ENCODE results near the gene MMP21.

MMP21 gene

DNA sequence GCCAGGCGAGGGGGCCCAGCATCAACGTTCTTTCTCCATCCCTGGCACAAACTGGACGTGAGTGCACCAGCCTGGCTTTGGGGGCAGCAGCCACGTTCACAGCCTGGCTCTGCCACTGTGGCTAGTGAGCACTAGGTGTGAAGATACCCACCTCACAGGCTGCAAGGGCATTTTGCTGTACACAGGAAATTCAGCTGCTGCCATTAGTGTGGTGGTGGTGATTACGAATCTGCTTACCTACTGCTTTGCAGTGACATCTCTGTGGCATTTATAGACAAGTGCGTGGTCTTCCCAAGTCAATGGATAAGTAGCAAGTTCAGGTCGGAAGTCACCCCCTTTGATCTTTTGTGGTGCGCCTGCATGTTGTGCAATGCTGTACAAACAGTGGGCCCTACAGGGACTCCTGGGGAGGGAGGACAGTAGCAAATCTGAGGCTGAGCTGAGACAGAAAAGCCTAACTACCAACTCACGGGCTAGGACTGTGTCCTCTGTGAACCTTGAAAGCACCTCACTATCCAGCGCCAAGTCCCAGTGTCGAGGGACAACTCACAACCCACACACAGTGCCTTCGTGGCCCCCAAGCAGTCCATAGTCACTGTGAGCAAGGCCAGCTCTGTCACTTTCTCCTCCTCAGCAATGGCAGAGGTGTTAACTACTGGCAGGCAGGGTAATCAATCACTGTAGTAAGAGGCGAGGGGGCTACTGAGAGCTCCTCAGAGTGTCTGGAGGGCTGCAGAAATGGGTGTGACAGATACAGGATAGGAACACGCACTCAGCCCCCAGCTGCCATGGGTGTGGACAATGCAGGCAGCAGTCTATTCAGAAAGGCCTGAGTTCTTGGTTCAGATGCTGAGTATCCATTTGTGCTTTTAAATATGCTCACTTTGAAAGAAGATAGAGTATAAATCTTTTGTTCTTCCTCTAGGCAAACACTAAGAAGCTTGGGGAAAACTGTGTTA lies 17.0 kb upstream of the MMP21 start:
- DNase-seq = no peak

DNA sequence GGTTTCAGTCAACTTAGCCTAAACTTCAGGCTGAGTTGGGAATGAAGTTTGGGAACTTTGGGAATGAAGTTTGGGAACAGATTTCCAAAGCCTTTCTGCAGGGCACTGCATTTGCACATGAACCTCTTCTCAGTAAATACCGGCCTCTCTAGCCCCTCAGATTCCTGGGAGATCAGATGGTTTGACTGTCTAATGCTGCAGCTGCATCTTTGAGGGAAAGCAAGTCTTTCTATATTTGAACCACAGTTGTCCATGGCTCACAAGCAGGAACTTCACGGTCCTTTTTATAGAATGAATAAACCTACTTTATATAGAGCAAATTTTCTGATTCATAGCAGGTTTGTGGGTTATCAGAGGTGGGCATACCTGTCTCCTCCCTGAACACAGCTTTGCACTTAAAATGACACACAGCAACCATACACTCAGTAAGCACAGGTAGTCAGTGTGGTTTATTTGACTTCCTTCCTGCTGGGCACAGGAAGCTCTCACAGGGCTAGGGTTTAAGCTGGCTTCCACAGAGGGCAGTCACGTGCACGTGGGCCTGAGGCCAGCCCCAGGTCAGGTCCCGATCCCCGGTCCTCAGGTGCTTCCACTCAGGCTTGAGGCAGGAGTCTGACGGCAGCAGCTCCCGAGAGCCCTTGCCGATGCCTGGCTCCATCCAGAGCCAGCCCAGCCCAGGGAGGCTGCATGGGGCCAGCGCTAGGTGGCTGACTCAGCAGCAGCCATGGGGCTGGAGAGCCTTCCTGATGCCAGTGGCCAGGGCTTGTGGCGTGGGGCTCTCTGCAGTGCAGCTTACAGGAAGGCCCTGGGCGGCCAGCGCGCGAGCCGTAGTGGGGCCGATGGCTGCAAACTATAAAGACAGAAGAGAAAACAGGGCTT lies 12.8 kb upstream of the MMP21 start:
- no peak for DNase-seq

DNA sequence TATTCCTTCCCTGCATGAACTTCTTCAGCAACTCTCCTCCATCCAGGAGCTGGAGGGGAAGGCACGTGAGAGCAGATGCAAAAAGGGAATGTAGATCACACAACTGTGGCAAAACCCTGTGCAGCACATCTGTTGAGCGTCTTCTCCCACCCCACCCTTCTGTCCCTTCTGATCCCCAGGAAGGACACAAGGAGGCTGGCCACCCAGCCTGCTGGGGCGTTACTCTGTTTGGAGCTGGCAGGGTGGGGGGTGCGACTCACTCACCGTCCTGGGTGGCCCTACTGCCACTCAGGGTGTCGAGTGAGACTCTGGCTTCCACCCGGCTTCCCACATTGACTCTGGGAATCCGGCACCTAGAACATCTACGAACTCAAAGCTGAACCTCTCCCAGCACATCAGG lies 10.2 kb upstream of the MMP21 start:
- no peak for DNase-seq

DNA sequence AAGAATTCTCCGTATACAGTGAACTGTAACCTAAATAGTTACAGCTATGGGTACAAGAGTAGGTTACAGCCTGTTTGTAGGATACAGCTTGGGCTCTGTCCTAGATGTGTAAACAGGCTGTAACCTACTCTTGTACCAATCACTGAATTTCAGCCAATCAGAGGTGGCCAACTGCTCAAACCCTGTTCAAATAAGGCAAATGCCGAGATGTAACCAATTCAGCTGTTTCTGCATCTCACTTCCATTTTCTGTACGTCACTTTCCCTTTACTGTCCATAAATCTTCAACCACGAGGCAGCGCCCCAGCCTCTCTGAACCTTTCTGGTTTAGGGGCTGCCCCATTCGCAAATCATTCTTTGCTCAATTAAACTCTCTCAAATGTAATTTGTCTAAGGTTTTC lies 8.3 kb upstream of the MMP21 start:
- no peak for DNase-seq

DNA sequence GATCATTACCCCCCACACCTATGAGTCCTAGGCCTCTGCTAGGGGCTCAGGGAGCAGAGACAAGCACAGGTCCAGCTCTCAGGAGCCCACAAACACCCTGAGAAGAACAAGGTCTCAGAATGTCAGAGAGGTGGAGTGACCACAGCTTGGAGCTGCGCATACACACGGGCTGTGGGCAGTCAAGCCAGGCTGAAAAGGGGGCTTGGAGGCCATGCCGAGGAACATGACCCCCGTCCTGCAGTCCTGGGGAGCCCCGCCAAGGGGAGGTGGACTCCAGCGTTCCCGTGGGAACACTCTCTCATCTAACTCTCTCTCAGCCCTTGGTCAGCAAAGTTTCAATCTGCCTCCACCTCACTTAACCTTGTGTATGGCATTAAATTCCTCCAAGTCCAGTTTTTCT lies 7.8 kb upstream of the MMP21 start:
- DNase-seq = no peak

DNA sequence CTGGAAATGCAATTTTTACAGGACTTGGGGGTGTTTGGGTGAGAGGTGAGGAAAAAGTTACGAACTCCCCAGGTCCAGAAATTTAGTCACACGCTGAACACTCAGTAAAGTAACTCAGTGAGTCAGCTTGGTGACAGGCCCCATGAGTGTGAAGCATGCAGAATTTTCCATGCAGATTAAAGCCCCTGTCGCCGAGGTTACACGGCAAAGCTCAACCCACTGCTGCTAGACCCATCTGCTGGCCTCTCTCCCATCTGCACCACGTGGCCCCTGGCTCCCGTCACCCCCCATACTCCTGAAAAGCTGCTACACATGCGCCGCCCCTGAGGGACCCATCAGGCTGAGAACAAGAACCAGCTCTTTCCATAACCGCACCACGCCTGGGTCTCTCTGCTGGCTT lies 7.0 kb upstream of the MMP21 start:
- DNase-seq = no peak

DNA sequence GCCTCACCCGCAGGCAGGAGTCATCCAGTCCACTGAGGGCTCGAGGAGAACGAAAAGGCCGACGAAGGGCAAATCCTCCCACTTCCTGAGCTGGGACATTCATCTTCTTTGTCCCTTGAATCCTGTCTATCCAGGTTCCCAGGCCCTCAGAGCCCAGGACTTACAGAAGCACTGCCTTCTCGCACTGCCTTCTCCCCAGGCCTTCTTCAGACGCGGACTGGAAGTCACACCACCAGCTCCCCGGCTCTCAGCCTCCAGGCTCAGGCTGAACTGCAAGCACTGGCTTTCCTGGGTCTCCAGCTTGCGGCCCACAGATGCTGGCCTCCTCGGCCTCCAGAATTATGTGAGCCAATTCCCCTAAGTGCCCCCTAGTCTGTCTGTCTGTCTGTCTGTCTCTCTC lies 6.4 kb upstream of the MMP21 start:
- no peak for DNase-seq

DNA sequence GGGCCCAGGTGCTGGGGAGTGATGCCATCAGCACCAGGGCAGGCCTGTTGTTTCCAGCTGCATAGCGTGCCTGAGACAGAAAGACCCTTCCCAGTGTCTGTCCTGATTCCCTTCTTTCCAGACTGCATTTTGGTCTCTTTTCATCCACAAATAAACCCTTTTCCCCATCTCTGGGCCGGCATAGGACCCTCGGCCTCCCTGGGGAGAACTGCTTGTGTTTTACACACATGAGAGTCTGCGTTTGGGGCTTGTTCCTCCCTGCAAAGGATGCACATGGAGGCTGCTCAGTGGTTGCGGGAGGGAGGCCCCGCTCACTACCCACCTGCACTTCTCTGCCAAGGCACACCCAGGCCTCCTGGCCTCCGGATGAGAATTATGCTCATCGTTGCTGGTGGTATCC lies 5.8 kb upstream of the MMP21 start:
- DNase-seq = no peak

DNA sequence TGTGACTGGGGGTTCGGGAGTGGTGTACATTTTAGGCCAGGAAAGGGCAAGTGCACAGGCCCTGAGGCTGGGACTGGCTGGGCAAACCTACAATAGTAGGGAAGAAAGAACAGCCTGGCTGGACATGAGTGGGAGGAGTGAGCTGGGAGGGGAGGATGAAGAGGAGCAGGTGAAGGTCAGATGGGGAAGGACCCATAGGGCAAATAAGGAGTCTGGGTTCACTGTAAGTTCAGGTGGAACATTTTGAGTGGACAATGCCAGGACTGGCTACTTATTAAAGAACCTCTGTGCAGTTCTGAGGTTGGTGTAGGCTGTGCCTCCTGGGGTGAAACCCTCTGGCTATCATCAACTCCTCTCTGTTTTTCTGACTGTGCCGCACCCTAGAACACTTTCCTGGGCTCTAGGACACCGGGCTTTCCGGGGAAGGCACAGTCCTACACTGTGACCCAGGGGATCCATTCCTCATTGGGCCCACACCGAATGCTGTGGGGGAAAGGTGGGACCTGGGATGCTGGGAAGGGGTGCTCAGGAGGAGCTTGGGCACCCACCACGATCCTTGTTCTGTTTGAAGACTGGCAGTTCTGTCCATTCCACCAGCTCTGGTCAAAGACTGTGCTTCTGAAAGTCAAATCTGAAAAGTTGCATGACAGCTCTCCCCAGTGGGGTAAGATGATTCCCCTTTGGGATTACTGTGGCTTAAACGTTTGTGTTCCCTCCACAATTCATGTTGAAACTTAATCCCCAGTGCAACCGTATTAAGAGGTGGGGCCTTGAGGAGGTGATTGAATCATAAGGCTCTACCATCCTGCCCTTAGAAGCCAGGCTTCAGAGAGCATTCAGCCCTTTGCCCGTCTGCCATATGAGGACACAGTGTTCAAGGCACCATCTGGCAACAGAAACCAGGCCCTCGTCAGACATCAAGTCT lies 4.0 kb upstream of the MMP21 start:
- DNase-seq = no peak

DNA sequence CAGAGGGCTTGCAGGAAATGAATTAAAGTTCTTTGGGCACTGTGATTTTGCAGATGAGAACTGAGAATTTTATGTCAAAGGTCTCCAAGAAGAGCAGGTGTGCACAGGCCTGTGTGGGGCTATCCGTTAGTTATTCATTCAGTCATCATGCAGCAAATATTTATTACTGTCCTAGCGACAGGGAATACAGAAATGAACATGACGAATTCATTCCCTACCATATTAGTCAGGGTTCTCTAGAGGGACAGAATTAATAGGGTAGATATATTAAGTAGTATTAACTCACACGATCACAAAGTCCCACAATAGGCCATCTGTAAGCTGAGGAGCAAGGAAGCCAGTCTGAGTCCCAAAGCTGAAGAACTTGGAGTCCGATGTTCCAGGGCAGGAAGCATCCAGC lies 2.9 kb upstream of the MMP21 start:
- DNase-seq = no peak

DNA sequence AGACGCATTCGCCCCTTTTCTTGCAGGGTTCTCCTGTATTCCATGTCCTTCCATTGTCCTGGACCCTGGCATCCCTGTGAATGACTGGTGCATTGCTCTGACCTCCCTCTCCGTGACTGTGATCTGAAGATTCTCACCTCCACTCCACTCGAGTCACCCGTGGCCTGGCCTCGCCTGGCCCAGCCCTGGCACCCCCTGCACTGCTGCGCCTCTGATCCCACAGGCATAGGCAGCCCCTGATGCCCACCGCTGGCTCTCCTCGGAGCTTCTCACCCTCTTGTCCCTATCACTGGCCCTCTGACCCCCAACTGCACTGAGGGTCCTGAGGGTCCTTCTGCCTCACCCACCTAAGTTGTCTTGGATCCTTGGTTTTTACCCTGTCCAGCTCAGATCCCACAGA lies 2.2 kb upstream of the MMP21 start:
- no peak for DNase-seq

DNA sequence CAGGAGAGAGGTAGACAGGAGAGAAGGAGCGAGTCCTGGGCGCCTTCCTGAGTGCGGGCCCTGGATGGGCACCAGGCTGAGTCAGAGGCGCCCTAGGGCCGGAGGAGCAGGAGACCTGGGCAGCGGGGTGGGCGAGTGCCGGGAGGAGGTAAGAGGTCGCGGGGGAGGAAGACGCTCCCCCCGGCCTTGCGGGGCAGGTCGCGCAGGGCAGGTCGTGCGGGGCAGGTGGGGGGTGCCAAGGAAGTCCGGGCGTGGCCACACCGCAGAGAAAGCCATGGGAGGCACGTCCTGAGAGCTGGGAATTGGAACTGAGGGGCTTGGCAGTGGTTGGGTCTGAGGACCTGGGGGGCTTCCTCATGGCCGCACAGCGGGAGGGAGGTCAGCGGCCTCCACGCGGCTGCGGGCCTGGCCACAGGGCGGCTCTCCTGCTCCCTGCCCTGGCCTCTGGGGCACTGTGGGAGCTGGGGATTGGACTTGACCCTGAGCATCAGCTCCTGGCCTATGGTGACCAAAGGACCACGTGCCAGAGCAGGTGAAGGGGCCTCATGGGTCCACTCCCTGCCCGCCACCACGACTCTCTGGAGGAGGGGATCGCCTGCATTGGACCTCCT lies 935 bp downstream of the MMP21 start:
- no peak for DNase-seq

DNA sequence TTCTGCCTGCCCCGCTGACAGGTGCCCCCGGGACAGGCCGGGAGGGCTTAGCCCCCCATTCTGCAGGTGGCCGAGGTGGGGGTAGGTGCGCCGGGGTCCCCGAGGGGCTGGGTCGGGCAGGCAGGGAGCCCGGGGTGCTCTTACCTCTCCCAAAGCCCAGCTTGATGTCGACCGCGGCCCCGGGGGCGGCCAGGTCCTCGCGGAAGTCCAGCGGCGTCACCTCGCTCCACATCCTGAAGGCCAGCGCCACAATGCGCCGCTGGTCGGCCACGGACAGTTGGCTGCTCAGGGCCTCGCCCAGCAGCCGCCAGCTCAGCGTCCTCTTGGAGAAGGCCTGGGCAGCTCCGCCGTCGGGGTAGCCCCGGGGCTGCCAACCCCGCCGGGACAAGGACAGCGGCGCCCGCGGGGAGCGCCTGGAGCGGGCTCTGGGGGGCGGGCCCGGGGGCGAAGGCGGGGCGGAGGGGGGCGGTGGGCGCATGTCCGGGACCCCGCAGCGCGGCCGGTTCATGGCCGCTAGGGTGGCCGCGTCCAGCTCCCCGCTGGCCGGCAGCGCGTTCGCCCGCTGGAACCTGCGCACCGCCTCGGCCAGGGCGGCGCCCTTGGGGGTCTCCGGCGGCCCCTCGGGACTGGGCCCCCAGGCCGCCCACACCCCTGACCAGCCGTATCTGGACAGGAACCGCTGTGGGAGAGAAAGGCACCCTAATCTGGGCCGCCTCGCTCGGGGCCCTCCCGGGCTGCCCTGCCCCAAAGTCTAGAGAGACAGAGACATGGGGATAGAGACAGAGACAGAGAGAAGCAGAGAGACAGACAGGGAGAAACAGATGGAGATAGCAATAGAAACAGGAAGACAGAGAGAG lies 1.7 kb downstream of the MMP21 start:
- DNase-seq = no peak

DNA sequence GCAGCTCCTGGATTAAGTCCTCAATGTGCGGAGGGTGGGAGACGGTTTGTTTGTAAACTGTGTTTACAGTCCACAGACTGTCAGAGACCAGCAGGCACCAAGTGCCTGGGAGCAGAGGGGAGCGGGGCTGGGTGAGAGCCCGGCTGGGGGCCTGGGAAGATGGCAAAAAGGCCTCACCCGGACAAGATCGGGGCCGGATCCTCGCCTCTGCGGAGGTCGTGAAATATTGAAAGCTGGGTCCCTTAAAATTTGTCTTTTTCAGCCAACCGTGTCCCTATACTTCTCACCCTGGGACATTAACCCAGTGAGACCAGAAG lies 2.8 kb downstream of the MMP21 start:
- no peak for DNase-seq

DNA sequence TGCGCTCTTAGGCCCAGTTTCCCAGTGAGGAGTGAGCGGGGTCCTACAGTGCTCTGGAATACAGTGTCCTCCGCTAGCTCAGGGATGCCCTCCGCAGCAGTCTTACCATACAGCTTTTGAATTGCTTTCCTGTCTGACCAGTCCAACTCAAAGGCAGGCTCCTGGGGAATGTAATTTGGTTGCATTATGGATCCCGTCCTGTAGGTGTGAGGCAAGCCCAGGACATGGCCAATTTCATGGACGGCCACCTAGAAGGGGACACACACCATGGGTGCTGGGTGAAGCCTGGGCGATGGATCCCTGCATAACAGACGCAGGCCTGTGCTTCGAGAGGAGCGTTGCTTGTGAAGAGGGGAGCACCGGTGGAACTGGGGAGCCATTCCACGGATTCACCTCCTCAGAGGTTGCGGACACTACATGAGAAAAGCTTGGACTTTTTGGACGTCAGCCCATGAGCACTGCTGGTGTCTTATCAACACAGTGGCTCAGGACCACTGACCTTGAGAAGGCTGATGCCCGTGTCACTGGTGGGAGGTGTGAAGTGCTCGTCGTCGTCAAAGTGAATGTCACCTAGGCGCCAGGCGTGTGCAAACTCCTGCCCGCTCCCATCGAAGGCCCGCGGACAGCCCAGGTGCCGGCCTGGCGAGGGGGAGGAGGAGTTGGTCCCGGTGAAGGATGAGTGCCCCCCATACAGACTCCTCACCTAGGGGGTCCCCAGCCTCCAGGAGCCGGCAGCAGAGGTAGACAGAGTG lies 3.3 kb downstream of the MMP21 start:
- DNase-seq = no peak

DNA sequence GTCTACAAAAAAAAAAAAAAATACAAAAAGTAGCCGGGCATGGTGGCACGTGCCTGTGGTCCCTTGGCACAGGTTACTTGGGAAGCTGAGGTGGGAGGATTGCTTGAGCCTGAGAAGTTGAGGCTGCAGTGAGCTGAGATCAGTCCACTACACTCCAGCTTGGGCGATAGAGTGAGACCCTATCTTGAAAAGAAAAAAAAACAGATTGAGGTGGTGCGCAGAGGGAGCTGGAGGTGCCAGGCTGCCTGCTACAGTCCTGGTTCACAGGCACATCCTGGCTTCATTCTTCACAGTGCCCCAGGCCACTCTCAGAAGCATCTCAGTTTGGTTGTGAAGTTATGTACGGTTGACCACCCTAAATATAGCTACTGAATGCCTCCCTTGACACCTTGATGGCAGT lies 4.8 kb downstream of the MMP21 start:
- no peak for DNase-seq

DNA sequence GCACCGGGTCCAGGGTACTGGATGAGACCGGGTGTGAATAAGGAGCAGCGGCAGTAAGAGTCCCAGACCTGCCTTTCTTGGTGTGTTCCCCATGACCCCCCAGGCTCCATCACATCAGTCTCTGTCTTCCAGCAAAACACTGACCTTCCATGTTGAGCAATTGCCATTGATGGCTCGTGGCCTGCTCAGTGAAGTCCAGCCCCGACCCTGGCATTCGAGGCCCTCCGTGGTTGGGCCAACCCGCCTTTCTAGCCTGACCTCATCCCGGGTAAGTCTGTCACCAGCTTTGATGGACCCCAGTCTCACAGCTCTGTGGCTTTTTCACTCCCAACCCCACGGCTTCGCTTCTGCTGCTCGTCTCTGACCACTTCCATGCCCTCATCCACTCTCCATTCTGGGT lies 6.4 kb downstream of the MMP21 start:
- DNase-seq = no peak

DNA sequence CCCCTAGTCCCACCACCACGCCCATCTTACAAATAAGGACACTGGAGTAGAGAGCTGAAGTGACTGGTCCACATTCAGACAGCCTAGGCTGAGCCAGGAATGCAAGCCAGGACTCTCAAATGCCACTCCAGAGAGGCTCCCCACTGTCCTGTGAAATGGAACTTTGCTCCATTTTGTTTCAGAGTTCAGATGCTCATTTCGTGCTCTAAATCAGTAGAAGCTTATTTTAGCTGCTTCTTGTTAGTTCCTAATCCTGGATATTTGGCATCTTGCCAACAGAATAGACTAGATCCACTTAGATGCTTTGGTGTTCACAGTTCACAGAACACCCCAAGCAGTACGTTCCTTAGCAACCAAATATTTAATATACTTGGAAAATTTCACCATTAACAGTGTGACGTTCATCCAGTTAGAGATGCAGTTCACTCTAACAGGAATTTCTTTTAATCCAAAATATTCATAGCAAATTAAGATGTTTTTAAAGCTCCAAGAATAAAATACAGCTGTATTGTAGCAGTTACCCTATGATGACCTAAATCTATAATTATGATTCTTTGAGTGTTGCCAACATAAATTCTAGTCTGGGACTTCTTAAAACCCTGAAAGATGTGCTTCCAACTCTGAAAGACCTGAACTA lies 7.3 kb downstream of the MMP21 start:
- DNase-seq = no peak

DNA sequence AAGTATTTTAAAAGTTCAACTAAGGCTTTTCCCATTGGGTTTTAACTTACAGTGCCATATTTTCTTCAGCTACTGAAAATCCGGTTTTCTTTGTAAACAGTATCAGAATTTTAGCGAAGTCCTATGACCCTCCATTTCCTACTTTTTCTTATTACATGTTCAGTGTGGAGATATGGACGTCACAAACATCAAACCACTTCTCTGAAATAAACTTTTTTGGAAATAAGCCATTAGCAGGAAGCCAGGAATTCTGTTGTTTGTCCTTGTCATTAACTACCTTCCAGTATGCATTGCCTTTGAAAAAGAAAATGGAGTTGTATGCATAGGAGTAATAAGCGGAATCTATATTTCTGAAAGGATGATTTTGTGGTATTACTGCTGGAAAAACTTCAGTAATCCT lies 9.1 kb downstream of the MMP21 start:
- DNase-seq = no peak

DNA sequence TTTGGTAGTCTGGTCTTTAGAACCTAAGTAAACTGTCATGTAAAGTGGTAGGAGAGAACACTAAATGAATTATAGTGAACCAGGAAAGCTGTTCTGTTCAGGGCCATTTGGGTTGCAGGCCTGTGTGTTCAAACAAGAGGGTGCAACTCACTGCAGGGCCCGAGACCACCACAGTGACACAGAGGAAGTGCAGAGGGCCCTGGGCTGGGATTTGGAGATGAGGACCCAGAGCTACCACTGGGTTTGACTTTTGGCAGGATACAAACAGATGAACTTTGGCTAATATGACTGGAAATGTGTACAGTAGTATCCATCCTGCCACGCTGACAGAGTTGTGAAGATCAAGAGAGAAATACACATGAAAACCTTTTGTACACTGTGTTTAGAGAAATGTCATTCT lies 9.8 kb downstream of the MMP21 start:
- no peak for DNase-seq

Measured in NCI-H146 (cell line).